ENCODE results near the gene ZNF426.
"Not testable (repeated sequence)": the region's sequence is repeated elsewhere in the genome, so short reads cannot be mapped to it uniquely, and the experiment has no call there.

ZNF426 gene

GRCh38 chr19:9538183-9539058 lies at the start of gene ZNF426:
TSS of gene ZNF426 (minus strand) at chr19:9538645. CDS start at chr19:9536232, 2,413 bp downstream.
- DNase-seq (ENCODE audit: low spot score), result peak; percentile 93

GRCh38 chr19:9586764-9587163 lies 48.3 kb upstream of the ZNF426 start:
- DNase-seq (ENCODE audit: low spot score), result peak; percentile 56

- DNase-seq (ENCODE audit: low spot score), result peak; percentile 91
Measured at GRCh38 chr19:9584073-9584833, 45.8 kb upstream of the ZNF426 start, which contains the start of gene ZNF121. TSS of gene ZNF121 (minus strand) at chr19:9584504. CDS start at chr19:9568097, 16,407 bp downstream.

- DNase-seq (ENCODE audit: low spot score), result not testable (repeated sequence)
Measured at GRCh38 chr19:9582081-9582725, 43.8 kb upstream of the ZNF426 start.

- no peak for DNase-seq (ENCODE audit: low spot score)
Measured at GRCh38 chr19:9580728-9581127, 42.3 kb upstream of the ZNF426 start.

GRCh38 chr19:9570255-9570654 lies 31.8 kb upstream of the ZNF426 start:
- DNase-seq (ENCODE audit: low spot score), result no peak

GRCh38 chr19:9566729-9567128 lies 28.3 kb upstream of the ZNF426 start:
- no peak for DNase-seq (ENCODE audit: low spot score)

- DNase-seq (ENCODE audit: low spot score), result no peak
Measured at GRCh38 chr19:9565900-9566705, 27.7 kb upstream of the ZNF426 start.

- DNase-seq (ENCODE audit: low spot score), result no peak
Measured at GRCh38 chr19:9552536-9553274, 14.3 kb upstream of the ZNF426 start.

- no peak for DNase-seq (ENCODE audit: low spot score)
Measured at GRCh38 chr19:9547870-9548269, 9.4 kb upstream of the ZNF426 start.

- DNase-seq (ENCODE audit: low spot score), result not testable (repeated sequence)
Measured at GRCh38 chr19:9541281-9541680, 2.8 kb upstream of the ZNF426 start.

GRCh38 chr19:9539921-9540320 lies 1.5 kb upstream of the ZNF426 start:
- not testable (repeated sequence) for DNase-seq (ENCODE audit: low spot score)

GRCh38 chr19:9539201-9539600 lies 756 bp upstream of the ZNF426 start:
- DNase-seq (ENCODE audit: low spot score), result not testable (repeated sequence)

GRCh38 chr19:9535934-9536333 lies 2.5 kb downstream of the ZNF426 start:
- no peak for DNase-seq (ENCODE audit: low spot score)

GRCh38 chr19:9531933-9532332 lies 6.5 kb downstream of the ZNF426 start:
- DNase-seq (ENCODE audit: low spot score), result no peak

GRCh38 chr19:9528757-9529336 lies 9.6 kb downstream of the ZNF426 start:
- no peak for DNase-seq (ENCODE audit: low spot score)

GRCh38 chr19:9523885-9524474 lies 14.5 kb downstream of the ZNF426 start:
- DNase-seq (ENCODE audit: low spot score), result no peak

GRCh38 chr19:9507285-9507684 lies 31.2 kb downstream of the ZNF426 start:
- no peak for DNase-seq (ENCODE audit: low spot score)

- no peak for DNase-seq (ENCODE audit: low spot score)
Measured at GRCh38 chr19:9500796-9501195, 37.6 kb downstream of the ZNF426 start.

Data from GM03348 (cell line).